Suppressor macrophage (primary cell): ENCODE data around the gene TEKTIP1.
"Not testable (repeated sequence)": the region's sequence is repeated elsewhere in the genome, so short reads cannot be mapped to it uniquely, and the experiment has no call there.

Source experiments
- DNase-seq, 4 experiments: peaks; one replicate each; pipeline ENCODE4 v3.0.0-alpha.2; 2020 to 2022

TEKTIP1 gene

GRCh38 chr19:3563709-3564524, 24.9 kb downstream of the TEKTIP1 start:
- DNase-seq, result peak in 3 of 4 experiments; percentile 73 to 74 (median 74)

- no peak for DNase-seq
Measured at GRCh38 chr19:3565139-3565538, 26.2 kb downstream of the TEKTIP1 start.

DNA sequence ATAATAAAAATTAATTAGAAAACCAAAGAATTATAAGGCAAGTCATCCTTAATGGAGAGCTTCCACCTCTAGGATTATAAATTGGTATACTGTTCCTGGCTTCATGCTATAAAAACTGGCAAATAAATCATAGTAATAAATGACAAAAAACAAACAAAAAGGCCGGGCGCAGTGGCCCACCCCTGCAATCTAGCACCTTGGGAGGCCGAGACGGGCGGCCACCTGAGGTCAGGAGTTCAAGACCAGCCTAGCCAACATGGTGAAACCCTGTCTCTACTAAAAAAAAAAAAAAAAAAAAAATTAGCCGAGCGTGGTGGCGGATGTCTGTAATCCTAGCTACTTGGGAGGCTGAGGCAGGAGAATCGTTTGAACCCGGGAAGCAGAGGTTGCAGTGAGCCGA, 31.1 kb downstream of the TEKTIP1 start:
- DNase-seq, result not testable (repeated sequence)

DNA sequence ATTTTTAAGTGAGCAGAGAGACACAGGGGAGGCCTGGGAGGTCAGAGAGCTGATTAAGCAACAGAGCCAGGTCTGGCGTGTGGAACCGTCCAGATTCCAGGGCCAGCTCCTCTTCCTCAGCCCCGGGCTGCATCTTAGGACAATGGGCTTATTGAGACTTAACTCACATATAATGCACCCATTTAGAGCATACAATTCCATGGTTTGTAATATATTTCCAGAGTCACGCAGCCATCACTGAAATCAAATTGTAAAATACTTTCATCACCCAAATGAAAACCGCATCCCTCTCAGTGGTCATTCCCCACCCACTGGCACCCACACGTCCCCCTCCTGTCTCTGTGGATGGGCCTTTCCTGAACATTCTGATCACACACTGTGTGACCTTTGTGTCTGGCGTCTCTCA, 31.6 kb downstream of the TEKTIP1 start:
- peak; percentile 47 to 70 (median 57) for DNase-seq

DNA sequence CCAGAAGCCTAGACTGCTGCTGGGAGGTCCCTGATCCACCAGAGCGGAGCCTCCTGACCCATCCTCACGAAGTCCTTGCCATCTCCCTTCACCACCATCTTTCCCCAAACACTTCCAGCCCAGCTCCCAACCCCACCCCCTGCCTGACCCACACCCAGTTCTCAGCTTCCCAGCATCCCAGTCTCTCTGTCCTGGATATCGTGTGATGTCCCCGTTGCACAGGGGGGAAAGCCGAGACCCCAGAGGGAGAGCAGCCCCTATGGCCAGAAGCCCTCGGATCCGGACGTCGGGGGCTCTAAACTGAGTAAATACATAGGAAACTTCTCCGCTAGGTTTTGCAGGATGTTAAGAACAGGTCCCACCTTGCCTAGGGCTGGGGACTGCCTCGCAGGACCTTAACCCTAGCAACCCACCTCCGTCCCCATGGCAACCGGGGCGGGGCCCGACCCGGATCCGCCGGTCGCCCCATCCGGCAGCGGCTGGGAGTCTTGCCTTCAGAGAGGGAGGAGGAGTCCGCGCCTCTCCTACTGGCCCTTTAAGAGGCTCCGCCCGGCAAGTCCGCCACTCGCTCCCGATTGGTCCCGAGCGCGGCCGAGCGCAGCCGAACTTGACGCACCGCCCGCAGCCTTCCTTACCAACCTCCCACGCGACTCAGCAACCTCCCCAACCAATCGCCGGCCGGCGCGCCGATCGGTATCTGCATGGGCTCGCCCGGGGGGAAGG, 33.3 kb downstream of the TEKTIP1 start:
- DNase-seq, result peak; percentile 100

- DNase-seq, result no peak
Measured at GRCh38 chr19:3572855-3573161, 33.8 kb downstream of the TEKTIP1 start, which contains the start of gene HMG20B. TSS of gene HMG20B (plus strand) at chr19:3572944. CDS start at chr19:3573310, 366 bp downstream.

DNA sequence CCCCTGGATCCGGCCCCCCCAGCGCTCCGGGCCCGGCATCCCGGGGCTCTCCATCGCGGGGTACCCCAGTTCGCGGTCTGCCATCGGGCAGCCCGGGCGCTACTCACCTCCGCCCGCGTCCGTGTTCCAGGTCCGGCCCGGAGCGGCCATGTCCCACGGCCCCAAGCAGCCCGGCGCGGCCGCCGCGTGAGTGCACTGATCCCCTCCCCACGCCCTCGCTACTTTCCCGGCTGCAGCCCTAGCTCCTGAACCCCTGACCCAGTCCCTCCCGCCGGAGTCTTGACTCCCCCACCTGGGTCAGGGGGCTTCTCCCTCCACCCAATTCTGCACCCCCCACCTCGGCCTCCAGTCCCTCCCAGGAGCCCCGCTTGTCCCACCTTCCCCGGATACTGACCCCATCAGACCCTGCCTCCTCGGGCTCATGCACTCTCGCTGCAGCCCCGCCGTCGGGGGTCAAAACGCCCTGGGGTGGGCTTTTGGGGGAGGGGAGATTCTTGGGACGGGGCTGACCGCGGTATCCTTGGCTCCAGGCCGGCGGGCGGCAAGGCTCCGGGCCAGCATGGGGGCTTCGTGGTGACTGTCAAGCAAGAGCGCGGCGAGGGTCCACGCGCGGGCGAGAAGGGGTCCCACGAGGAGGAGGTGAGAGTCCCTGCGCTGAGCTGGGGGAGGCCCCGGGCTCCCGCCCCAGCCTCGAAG, 34.3 kb downstream of the TEKTIP1 start:
- peak; percentile 40 to 70 (median 46) for DNase-seq

DNA sequence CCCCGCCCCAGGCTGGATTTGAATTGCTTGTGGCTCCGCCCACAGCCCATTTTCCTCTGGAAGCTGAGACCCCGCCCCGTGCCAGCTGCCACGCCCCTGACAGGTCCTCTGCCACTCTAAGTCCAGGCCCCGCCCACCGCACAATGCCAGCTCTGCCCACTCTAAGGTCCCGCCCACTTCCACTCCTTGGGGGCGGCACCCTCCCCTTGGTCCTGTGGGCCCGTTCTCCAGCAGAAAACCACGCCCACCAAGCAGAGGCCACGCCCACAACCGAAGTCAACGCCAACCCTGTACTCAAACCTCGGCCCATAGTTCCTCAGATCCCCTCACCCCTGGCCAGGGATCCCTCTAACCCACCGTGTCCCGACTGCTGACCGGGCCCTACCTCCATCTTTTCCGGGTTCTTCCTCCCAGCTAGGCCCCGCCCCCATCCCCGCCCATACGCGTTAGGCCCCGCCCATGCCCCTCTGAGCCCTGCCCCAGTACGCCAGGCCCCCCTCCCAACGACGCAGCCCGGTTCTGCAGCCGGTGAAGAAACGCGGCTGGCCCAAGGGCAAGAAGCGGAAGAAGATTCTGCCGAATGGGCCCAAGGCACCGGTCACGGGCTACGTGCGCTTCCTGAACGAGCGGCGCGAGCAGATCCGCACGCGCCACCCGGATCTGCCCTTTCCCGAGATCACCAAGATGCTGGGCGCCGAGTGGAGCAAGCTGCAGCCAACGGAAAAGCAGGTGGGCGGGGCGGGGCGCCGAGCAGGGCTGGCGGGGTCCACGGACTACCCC, 35.1 kb downstream of the TEKTIP1 start:
- DNase-seq, result peak; percentile 99 to 100 (median 100)

- DNase-seq, result peak in 2 of 4 experiments; percentile 34 to 41
Measured at GRCh38 chr19:3575260-3575741, 36.3 kb downstream of the TEKTIP1 start.

- DNase-seq, result peak in 1 of 4 experiments; percentile 8
Measured at GRCh38 chr19:3575949-3576673, 37.1 kb downstream of the TEKTIP1 start.

GRCh38 chr19:3576696-3577443, 37.9 kb downstream of the TEKTIP1 start:
- peak; percentile 42 to 69 (median 60) for DNase-seq

DNA sequence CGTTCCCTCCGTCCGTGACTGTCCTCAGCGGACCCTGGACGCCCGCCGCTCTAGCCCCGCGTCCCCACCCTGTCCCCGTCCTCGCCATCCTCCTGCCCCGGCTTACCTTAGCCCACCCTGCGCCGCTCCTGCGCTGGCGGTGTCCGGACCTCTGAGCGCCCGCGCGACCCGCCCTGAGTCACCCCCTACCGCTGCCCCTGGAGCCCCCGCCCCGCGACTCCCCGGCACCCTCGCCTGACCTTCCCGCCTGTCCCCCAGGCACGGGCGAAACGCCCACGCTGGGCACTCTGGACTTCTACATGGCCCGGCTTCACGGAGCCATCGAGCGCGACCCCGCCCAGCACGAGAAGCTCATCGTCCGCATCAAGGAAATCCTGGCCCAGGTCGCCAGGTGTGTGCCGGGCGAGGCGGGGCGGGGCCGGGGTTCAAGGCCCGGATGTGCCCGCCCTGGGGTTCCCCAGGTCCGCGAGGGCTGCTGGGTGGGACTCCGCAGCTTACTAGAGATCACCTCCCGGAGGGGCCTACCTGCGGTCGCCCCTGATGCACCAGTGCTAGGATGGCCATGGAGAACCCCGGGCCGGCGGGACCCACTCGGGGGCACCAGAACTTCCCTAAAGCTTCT, 38.9 kb downstream of the TEKTIP1 start:
- DNase-seq, result no peak

DNA sequence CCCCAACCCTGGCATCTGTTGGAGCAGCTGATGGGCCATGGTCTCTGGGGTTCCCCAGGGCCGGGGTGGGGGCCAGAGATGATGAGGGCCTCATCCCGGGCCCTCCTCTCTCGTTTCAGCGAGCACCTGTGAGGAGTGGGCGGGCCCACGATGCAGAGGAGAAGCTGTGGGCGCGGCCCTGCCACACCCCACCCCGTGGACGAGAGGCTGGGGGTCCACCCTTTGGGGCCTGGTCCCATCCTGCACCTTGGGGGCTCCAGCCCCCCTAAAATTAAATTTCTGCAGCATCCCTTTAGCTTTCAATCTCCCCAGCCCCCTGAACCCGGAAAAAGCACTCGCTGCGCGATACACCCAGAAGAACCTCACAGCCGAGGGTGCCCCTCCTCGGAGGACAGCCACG, 39.4 kb downstream of the TEKTIP1 start:
- DNase-seq, result no peak

DNA sequence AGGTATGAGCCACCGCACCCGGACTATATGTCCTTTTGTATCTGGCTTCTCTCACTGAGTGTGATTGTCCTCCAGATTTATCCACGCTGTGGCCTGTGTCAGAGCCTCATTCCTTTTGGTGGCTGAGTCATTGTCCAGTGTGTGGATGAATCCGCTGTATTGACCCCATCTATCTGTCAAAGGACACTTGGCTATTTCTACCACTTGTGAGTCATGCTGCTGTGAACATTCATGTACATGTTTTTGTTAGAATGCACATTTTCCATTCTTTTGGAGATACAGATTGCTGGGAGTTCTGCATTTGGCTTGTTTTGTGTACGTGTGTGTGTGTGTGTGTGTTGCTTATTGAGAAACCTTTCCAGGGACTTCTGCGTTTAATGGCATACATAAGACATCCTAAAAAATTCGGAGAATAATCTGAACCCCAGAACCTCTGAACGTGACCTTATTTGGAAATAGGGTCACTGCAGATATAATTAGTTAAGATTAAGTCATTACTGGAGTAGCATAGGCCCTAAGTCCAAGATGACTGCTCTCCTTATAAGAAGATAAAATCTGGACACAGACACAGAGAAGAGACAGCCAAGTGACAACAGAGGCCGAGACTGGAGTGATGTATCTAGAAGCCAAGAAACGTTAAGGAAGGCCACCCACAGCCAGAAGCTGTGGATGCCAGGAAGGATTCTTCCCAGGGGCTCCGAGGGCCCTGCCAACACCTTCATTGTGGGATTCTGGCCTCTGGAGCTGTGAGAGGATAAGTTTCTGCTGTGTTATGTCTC, 41.4 kb downstream of the TEKTIP1 start:
- DNase-seq, result peak; percentile 75 to 93 (median 80)

DNA sequence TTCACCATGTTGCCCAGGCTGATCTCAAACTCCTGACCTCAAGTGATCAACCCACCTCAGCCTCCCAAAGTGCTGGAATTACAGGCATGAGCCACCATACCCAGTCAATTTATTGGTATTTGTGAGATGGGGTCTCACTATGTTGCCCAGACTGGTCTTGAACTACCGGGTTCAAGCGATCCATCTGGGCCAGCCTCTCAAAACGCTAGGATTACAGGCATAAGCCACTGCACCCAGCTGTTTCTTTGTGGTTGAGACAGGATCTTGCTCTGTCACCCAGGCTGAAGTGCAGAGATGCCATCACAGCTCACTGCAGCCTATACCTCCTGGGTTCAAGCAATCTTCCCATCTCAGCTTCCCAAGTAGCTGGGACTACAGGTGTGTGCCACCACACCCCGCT, 42.8 kb downstream of the TEKTIP1 start:
- not testable (repeated sequence) for DNase-seq

DNA sequence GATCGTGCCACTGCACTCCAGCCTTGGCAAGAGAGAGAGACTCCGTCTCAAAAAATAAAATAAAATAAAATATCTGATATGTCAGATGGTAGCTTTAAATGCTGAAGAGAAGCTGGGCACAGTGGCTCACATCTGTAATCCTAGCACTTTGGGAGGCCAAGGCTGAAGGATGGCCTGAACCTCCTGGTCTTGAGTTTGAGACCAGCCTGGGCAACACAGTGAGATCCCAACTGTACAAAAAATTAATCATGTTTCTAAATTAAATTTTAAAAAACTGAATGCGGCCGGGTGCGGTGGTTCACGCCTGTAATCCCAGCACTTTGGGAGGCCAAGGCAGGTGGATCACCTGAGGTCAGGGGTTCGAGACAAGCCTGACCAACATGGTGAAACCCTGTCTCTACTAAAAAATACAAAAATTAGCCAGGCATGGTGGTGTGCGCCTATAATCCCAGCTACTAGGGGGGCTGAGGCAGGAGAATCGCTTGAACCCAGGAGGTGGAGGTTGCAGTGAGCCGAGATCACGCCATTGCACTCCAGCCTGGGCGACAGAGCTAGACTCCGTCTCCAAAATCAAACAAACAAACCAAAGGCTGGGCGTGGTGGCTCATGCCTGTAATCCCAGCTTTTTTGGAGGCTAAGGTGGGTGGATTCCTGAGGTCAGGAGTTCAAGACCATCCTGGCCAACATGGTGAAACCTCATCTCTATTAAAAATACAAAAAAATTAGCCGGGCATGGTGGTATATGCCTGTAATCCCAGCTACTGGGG, 45.2 kb downstream of the TEKTIP1 start:
- DNase-seq, result not testable (repeated sequence)

DNA sequence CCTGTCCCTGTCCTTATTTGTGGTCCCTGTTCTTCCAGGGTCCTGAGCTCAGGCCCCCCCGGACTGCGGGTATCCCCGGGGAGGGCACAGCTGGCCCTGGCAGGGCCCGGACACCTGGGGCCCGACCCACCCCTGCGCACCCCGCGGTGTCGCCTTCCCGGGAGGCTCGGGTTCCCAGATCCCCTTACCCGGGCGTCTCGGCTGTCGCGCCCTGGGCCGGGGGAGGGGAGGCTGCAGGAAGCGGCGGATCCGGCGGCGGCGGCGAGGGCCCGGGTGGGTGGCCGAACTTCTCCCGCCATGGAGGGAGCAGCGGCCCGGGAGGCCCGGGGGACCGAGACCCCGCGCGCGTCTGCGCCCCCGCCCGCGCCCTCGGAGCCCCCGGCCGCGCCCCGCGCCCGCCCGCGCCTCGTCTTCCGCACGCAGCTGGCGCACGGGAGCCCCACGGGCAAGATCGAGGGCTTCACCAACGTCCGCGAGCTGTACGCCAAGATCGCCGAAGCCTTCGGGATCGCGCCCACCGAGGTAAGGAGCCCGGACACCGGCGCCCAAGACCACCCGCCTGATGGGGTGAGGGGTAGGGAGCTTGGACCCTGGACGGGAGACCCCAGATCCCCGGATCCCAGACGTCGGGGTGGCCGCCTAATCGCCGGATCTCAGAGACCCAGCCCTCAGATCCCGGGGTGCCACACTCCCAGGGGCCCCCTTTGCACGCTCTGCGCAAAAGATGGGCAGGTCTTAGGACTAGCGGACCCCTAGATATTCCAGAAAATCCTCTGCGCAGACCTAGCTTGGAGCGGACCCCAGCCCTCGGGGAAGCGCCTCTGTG, 46.5 kb downstream of the TEKTIP1 start, which contains the start of gene GIPC3:
GIPC3 (plus strand) TSS at position 178 of the 826 bp plus-strand sequence; CDS start at position 298, 120 bp downstream.
- DNase-seq, result peak in 1 of 4 experiments; percentile 55
